GM13977 (cell line): Measurements from ENCODE around the gene HES6.

Experiments used
- DNase-seq: peaks from one replicate; pipeline ENCODE4 v3.0.0; 2012; ENCODE audit warnings: low spot score
- CTCF ChIP-seq: IDR thresholded peaks from 2 replicates; pipeline ENCODE4 v1.5.1; 2012; ENCODE audit warnings: mild to moderate bottlenecking, control low read depth; ENCODE audit not compliant: insufficient read depth; ENCODE audit errors: extremely low read depth, missing control alignments
- in situ Hi-C: fragments of 300-500 bp; cut with MboI; formaldehyde crosslinking; loops from one replicate; pipeline ENCODE4 v1.12.0; 2022; ENCODE audit warnings: low sequenced_read_pairs, low pct_unique_long_range_greater_than_20kb, mixed read lengths, inconsistent platforms; ENCODE audit not compliant: unreplicated experiment

Gene HES6

GRCh38 chr2:238216651-238217184 lies 23.1 kb downstream of the HES6 start:
- in situ Hi-C loops: no loop called here

GRCh38 chr2:238207006-238207405 lies 32.8 kb downstream of the HES6 start:
- in situ Hi-C loops: no loop called here
- no peak for DNase-seq
- no peak for TF ChIP-seq CTCF

More at GRCh38 chr2:238216651-238217184, 23.1 kb downstream of the HES6 start:
- no peak for TF ChIP-seq CTCF
- no peak for DNase-seq

- DNase-seq: no peak
- in situ Hi-C loops: no loop called here
- TF ChIP-seq CTCF: no peak
Observed at GRCh38 chr2:238203973-238204683, 35.7 kb downstream of the HES6 start.

- in situ Hi-C loops: no loop called here
- DNase-seq: peak; percentile 100
Observed at GRCh38 chr2:238203094-238203972, 36.5 kb downstream of the HES6 start, which contains the start of gene ILKAP. TSS of gene ILKAP (minus strand) at chr2:238203695. CDS start at chr2:238203553, 142 bp downstream.

GRCh38 chr2:238202326-238203093 lies 37.3 kb downstream of the HES6 start:
- peak; percentile 45 for DNase-seq
- TF ChIP-seq CTCF: no peak
- in situ Hi-C loops: no loop called here

More at GRCh38 chr2:238203094-238203972, 36.5 kb downstream of the HES6 start, which contains the start of gene ILKAP:
- no peak for TF ChIP-seq CTCF

GRCh38 chr2:238190445-238190844 lies 49.4 kb downstream of the HES6 start:
- in situ Hi-C loops: no loop called here
- no peak for TF ChIP-seq CTCF
- DNase-seq: no peak
